WI38 (cell line): Measurements from ENCODE around the gene TMC4.
A peak's percentile ranks its signal among the peaks of the same experiment; 100 is the strongest.

Experiments used
- H3K4me3 ChIP-seq: 2 replicates; pipeline ENCODE4 v1.5.1; 2011; ENCODE audit warnings: low read depth, mild to moderate bottlenecking, control low read depth, low read length
- TF ChIP-seq, protein P1 (sequence below): IDR thresholded peaks from 2 replicates; pipeline ENCODE4 v1.5.1; 2012; ENCODE audit warnings: low read depth, mild to moderate bottlenecking, control low read depth, low read length

TMC4 gene

DNA sequence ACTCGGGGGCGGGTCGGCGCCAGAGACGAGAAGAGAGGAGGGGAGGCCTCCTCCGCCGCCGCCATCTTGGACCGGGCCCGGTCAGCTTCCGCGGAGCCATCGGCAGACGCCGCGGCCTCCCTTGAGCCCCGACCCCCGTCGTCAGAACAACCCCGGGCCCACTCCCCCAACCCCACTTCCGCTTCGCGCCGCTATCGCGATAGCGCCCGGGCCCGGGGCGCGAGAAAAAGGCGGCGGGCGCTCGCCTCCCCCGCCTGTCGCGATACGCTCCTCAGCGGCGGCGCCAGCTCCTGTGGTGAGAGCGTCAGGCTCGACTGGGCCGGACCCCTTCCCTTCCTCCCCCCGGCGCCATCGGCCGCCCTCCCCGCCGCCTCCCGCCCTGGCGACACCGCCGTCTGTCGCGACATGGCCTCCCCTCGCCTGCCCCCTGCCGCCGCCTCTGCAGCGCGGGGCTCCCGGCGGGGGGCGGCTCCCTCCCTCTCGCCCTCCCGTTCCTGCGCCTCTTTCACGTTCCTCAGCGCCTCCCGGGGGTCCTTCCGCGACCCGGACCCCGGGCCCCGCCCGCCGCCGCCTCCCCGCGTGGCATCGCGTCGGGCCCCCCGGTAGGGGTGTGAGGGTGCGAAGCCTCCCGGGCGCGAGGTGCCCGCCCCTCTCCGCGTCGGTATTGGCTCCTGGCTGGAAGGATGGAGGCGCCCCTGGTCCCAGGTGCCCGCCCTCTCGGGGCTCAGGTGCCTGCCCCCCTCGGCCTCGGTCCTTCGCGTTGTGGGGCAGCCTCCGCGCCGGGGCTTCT is 35.1 kb downstream of the TMC4 start, which contains the start of gene CNOT3:
Gene CNOT3 (plus strand): TSS at position 64 of the 790 bp plus-strand sequence. CDS start 5,217 bp downstream, outside the sequence.
- H3K4me3 ChIP-seq, result peak within 1 kb of the TSS; percentile 81
- TF ChIP-seq, protein P1, sequence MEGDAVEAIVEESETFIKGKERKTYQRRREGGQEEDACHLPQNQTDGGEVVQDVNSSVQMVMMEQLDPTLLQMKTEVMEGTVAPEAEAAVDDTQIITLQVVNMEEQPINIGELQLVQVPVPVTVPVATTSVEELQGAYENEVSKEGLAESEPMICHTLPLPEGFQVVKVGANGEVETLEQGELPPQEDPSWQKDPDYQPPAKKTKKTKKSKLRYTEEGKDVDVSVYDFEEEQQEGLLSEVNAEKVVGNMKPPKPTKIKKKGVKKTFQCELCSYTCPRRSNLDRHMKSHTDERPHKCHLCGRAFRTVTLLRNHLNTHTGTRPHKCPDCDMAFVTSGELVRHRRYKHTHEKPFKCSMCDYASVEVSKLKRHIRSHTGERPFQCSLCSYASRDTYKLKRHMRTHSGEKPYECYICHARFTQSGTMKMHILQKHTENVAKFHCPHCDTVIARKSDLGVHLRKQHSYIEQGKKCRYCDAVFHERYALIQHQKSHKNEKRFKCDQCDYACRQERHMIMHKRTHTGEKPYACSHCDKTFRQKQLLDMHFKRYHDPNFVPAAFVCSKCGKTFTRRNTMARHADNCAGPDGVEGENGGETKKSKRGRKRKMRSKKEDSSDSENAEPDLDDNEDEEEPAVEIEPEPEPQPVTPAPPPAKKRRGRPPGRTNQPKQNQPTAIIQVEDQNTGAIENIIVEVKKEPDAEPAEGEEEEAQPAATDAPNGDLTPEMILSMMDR, result 0 out of 2 replicates have a peak, but pooled peaks have one; percentile 4

DNA sequence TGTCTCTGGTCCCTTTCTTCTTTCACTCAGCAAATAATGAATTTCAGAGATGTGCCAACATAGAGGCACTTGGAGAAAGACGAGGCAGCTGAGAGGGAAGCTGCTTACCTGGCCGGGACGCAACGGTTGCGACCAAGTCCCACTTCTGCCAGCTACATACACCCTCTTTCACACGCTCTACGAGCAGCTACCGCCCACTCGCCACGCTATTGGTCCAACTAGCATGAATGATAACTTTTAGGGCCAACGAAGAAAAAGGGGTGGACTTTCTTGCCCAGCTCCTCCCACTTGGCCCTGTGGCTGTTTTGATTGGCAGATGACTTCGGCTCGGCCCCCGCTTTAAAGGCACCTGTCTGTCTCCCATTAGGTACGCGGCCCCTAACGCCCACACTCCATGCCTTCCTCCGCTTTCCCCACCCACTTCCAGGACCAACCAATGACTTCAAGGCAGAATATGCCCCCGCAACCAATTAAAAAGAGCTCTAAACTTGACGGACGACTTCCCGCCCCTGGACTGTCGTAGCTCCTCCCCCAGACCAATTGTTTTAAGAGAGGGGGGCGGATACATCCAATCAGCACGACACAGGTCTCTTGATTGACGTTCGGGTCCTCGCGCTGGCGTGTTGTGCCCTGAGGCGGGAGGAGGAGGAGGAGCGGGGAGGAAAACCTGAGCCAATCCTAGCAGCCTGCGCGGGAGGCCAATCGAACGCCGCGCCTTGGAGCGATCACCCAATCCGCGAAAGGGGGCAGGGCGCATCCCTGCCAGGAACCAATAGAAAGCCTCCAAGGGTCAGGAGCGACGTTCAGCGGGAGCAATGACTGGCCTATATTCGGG is 35.9 kb downstream of the TMC4 start:
- TF ChIP-seq, protein P1, result no peak
- peak overlapping the region; percentile 81 for H3K4me3 ChIP-seq

DNA sequence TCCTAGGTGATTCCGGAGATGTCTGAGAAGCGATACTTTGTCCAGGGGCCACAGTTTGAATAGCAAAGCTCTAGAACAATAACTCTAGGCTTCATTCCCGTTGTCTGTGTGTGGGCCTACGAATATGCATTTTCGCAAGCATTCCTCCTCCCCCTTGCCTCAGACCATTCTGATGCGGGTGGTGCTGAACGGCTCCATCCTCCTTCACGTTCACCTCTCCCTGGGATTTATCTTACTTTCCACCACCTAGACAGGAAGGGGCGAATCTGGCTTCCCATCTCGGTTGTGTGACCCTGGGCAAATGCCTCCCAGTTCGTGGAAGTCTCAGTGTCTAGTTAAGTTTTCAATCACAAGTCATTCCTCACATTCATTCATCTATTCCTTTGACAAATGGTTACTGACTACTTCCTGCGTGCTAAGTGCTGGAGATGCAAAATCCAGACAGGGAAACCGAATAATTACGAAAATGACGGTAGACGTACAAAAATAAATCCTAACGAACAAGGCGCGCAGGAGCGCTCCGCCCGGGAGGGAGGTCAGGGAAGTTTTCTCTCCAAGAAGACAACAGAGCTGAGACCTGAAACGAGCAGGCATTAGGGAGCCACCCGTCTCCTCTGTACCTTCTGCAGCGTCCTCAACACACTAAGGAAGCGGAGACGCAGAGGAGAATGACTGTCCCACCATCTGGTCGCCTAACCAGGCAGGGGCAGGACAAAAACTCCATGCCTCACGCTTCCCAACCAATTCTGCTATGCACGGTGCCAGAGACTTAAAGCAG is 36.7 kb downstream of the TMC4 start:
- H3K4me3 ChIP-seq, result peak overlapping the region; percentile 73
- TF ChIP-seq, protein P1, result no peak

DNA sequence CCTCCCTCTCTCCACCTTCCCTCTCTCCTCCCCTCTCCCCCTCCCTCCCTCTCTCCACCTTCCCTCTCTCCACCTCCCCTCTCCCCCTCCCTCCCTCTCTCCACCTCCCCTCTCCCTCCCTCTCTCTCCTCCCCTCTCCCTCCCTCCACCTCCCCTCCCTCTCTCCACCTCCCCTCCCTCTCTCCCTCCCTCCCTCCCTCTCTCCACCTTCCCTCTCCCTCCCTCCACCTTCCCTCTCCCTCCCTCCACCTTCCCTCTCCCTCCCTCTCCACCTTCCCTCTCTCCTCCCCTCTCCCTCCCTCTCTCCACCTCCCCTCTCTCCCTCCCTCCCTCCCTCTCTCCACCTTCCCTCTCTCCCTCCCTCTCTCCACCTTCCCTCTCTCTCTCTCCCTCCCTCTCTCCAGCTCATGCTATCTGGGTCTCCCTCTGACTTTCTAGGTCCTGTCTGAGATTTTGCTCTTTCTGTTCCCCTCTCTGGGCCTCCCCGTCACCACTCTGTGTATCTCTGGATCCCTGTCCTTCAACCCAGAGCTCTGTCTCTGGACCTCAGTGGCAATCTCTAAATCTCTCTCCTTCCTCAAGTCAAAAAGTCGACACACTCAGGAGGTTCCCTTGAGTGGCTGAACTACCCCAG is 38.9 kb downstream of the TMC4 start:
- no peak overlapping the region for H3K4me3 ChIP-seq
- TF ChIP-seq, protein P1, result no peak

DNA sequence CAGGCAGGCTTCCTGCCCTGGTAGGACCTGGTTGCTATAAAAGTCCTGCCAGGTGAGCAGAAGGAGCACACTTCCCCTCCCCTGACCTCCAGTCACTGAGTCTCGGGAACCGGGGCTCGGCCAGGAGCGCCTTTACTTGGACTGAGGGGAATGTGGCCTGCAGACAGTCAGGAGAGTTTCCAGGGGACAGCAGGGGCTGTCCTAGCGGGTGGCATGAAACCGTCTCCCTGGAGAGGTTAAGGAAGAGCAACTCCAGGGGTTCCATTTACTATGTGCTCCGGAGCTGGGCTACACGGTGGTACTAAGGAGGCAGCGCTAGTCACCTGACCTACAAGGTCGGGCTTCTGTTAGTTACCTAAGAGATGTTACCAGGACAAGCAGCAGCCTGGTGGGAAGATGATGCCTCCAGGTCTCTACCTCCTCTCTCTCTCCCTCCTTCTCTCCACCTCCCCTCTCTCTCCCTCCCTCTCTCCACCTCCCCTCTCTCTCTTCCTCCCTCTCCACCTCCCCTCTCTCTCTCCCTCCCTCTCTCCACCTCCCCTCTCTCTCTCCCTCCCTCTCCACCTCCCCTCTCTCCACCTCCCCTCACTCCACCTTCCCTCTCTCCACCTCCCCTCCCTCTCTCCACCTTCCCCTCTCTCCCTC is 39.5 kb downstream of the TMC4 start:
- TF ChIP-seq, protein P1, result no peak
- H3K4me3 ChIP-seq, result no peak overlapping the region

DNA sequence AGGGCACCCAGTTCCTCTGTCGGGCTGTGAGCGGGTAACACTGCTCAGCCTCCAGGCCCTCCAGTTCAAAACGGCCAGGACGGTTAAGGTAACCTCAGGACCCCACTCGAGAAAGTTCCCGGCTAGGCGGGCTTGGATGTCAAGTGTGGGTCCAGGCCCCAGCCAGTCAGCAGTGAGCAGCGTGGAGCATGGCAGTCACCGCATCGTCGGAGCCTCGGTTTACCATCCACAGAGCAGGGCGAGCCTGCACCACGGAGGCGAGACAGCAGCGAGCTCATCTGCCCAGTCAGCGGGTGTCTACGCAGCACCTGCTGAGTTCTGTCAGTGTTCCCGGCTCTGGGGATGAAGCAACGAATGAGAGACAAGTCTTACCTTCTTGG is 43.4 kb downstream of the TMC4 start:
- no peak overlapping the region for H3K4me3 ChIP-seq
- TF ChIP-seq, protein P1, result no peak
